PC-3 (cell line): ENCODE data around the gene PPP1R8.

ENCODE experiments used
- CTCF ChIP-seq: fragments of 300-600 bp; sonication (generic); conservative IDR thresholded peaks from 2 replicates; pipeline ENCODE4 v1.5.1; 2017; ENCODE audit warnings: antibody characterized with exemption, low read depth, mild to moderate bottlenecking, low read length
- EZH2 ChIP-seq: fragments of 300-600 bp; sonication (generic); IDR thresholded peaks from one replicate; pipeline ENCODE4 v1.6.1; 2017; ENCODE audit warnings: antibody characterized with exemption, mild to moderate bottlenecking, low read length; ENCODE audit not compliant: unreplicated experiment
- EZH2phosphoT487 ChIP-seq: fragments of 300-600 bp; sonication (generic); IDR thresholded peaks from 2 replicates; pipeline ENCODE4 v1.6.1; 2018; ENCODE audit warnings: mild to moderate bottlenecking, antibody characterized with exemption, low read length, borderline replicate concordance

GRCh38 chr1:27873671-27874384, 43.2 kb downstream of the PPP1R8 start:
- TF ChIP-seq CTCF (no peak), EZH2phosphoT487 (no peak), EZH2 (no peak)
